Lower lobe of right lung (tissue), 2 donors: Measurements from ENCODE around the gene ADGRE2. TPM values are rescaled to one million over a fixed set of nuclear protein-coding genes. Genes with fewer than 3 reads are reported as not detected.
"Not testable (repeated sequence)": the region's sequence is repeated elsewhere in the genome, so short reads cannot be mapped to it uniquely, and the experiment has no call there.

Source experiments
- ATAC-seq, 2 donors: fragments of 200-7000 bp; cut with Tn5 transposase; one replicate each; pipeline ENCODE4 v1.9.1; 2020 to 2022; ENCODE audit warnings: mild to moderate bottlenecking in 2 of 2, moderate library complexity in 2 of 2
- DNase-seq: peaks from one replicate; pipeline ENCODE4 v3.0.0-alpha.2; 2020
- H3K27ac ChIP-seq: fragments of 200-600 bp; one replicate; pipeline ENCODE4 v1.8.0; 2022
- H3K27me3 ChIP-seq: fragments of 200-600 bp; one replicate; pipeline ENCODE4 v1.8.0; 2022; ENCODE audit warnings: low read depth
- H3K36me3 ChIP-seq: fragments of 200-600 bp; one replicate; pipeline ENCODE4 v1.8.0; 2022; ENCODE audit warnings: mild to moderate bottlenecking
- H3K4me1 ChIP-seq: fragments of 200-600 bp; one replicate; pipeline ENCODE4 v1.8.0; 2022
- H3K4me3 ChIP-seq: fragments of 200-600 bp; one replicate; pipeline ENCODE4 v1.8.0; 2022; ENCODE audit warnings: mild to moderate bottlenecking
- H3K9me3 ChIP-seq: fragments of 200-600 bp; one replicate; pipeline ENCODE4 v1.8.0; 2022
- intact Hi-C: fragments of 100-400 bp; cut with DNase I; formaldehyde crosslinking; loops from one replicate; pipeline ENCODE4 v1.11.0; 2022
- total RNA-seq: library from RNA; stranded (reverse); fragmentation: NEBNext Ultra II Directional; extraction: Animal tissue kit (Norgen Biotek cat#: 25700); gene quantifications from one replicate; pipeline ENCODE4 v1.2.1, GENCODE V29; 2021
- TF ChIP-seq, protein P1 (sequence below): fragments of 200-600 bp; IDR thresholded peaks from one replicate; pipeline ENCODE4 v1.8.0; 2022; ENCODE audit warnings: antibody characterized with exemption, mild to moderate bottlenecking
- donor health status: DM: no; HTN: yes; CAD: no; lungs with severe emphysema.

ADGRE2 gene
- total RNA-seq, 1 donor from 2014 or later = 19.9 TPM

- Histone ChIP-seq H3K36me3 (no peaks in the 10 kb centered on the region), H3K27me3 (no peaks in the 10 kb centered on the region), H3K9me3 (no peaks in the 10 kb centered on the region), H3K4me3 (no peak overlapping the region), H3K27ac (no peak overlapping the region), H3K4me1 (no peaks in the 10 kb centered on the region)
- intact Hi-C loops = no loop called here
- TF ChIP-seq, protein P1, sequence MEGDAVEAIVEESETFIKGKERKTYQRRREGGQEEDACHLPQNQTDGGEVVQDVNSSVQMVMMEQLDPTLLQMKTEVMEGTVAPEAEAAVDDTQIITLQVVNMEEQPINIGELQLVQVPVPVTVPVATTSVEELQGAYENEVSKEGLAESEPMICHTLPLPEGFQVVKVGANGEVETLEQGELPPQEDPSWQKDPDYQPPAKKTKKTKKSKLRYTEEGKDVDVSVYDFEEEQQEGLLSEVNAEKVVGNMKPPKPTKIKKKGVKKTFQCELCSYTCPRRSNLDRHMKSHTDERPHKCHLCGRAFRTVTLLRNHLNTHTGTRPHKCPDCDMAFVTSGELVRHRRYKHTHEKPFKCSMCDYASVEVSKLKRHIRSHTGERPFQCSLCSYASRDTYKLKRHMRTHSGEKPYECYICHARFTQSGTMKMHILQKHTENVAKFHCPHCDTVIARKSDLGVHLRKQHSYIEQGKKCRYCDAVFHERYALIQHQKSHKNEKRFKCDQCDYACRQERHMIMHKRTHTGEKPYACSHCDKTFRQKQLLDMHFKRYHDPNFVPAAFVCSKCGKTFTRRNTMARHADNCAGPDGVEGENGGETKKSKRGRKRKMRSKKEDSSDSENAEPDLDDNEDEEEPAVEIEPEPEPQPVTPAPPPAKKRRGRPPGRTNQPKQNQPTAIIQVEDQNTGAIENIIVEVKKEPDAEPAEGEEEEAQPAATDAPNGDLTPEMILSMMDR = no peak
- ATAC-seq = peak; percentile 38 to 73
- DNase-seq = no peak
These were observed 31.1 kb upstream of the ADGRE2 start for GRCh38 chr19:14809272-14810057.

DNA sequence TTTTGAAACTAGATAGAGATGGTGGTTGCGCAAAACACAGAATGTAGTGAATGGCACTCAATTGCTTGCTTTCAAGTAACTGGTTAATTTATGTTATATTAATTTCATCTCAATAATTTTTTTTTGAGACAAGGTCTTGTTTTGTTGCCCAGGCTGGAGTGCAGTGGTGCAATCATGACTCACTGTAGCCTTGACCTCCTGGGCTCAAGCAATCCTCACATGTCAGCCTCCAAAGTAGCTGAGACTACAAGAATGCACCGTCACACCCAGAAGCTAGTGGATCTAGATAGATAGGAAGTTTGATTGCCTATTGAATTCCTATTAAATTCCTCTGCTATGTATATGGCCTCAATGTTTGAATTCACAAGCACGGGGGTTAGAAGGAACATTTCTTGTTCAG is 26.4 kb upstream of the ADGRE2 start:
- no peaks in the 10 kb centered on the region for H3K9me3 ChIP-seq
- intact Hi-C loops = no loop called here
- no peak for ATAC-seq
- TF ChIP-seq, protein P1 = no peak
- H3K27me3 ChIP-seq = no peaks in the 10 kb centered on the region
- no peak for DNase-seq
- no peak overlapping the region for H3K27ac ChIP-seq
- H3K4me3 ChIP-seq = no peak overlapping the region
- H3K36me3 ChIP-seq = no peaks in the 10 kb centered on the region
- no peaks in the 10 kb centered on the region for H3K4me1 ChIP-seq

DNA sequence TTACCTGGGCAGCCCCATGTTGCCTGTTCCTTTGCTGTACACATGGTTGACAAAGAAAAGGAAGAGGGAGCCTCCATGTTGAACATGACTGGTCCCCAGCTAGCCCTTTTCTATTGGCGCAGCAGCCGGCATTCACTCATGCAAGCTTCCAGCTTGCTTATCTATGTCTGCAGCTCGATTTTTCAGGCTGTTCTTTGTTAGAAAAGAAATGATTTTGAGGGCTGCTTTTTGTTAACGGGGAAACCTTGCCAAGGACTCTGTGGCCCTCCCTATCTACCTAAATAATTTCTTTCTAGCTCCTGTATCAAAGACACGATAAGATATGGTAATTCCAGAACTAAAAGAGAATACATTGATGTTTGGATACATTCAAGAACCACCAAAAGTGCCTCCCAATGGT is 20.4 kb upstream of the ADGRE2 start:
- ATAC-seq (no peak), DNase-seq (no peak)
- no peak overlapping the region for H3K4me3 ChIP-seq
- no peak overlapping the region for H3K27ac ChIP-seq
- intact Hi-C loops = no loop called here
- TF ChIP-seq, protein P1 = no peak
- H3K9me3 ChIP-seq = no peaks in the 10 kb centered on the region
- no peaks in the 10 kb centered on the region for H3K4me1 ChIP-seq
- no peaks in the 10 kb centered on the region for H3K36me3 ChIP-seq
- no peaks in the 10 kb centered on the region for H3K27me3 ChIP-seq

GRCh38 chr19:14796021-14796420 is 17.7 kb upstream of the ADGRE2 start:
- H3K4me3 ChIP-seq = no peak overlapping the region
- H3K27me3 ChIP-seq = no peaks in the 10 kb centered on the region
- H3K4me1 ChIP-seq = no peaks in the 10 kb centered on the region
- TF ChIP-seq, protein P1 = no peak
- DNase-seq (no peak), ATAC-seq (no peak)
- H3K27ac ChIP-seq = no peak overlapping the region
- H3K9me3 ChIP-seq = no peaks in the 10 kb centered on the region
- H3K36me3 ChIP-seq = no peaks in the 10 kb centered on the region
- intact Hi-C loops = no loop called here

GRCh38 chr19:14795078-14795721 is 16.8 kb upstream of the ADGRE2 start:
- no peaks in the 10 kb centered on the region for H3K4me1 ChIP-seq
- ATAC-seq (no peak), DNase-seq (no peak)
- TF ChIP-seq, protein P1 = no peak
- no peak overlapping the region for H3K4me3 ChIP-seq
- intact Hi-C loops = no loop called here
- no peak overlapping the region for H3K27ac ChIP-seq
- H3K27me3 ChIP-seq = no peaks in the 10 kb centered on the region
- H3K36me3 ChIP-seq = no peaks in the 10 kb centered on the region
- no peaks in the 10 kb centered on the region for H3K9me3 ChIP-seq

- H3K9me3 ChIP-seq, intact Hi-C loops: not testable (repeated sequence)
These were observed 13.9 kb upstream of the ADGRE2 start for GRCh38 chr19:14792250-14792649.

More at GRCh38 chr19:14792250-14792649, 13.9 kb upstream of the ADGRE2 start:
- ATAC-seq, H3K4me3 ChIP-seq, H3K27ac ChIP-seq, H3K4me1 ChIP-seq, H3K27me3 ChIP-seq, DNase-seq, H3K36me3 ChIP-seq: not testable (repeated sequence)
